Activated T-helper 2 cell treated with anti-CD3 and anti-CD28 coated beads, Interferon-gamma antibody, Interleukin-2, Interleukin-4, amounts not matched to agents 10 μg/mL and 5 μg/mL and 100 μg/mL, durations not matched to agents 14 hours and 24 hours and 36 hours (primary cell): ENCODE measurements around the gene ACP6. TPM values are rescaled to one million over a fixed set of nuclear protein-coding genes. Genes with fewer than 3 reads are reported as not detected.
A peak's percentile ranks its signal among the peaks of the same experiment; 100 is the strongest.

Experiments used
- DNase-seq: peaks from one replicate; pipeline ENCODE4 v3.0.0; 2021; ENCODE audit warnings: low spot score
- H3K27ac Mint-ChIP-seq: one replicate; pipeline ENCODE4 v1.8.0; 2021; ENCODE audit warnings: mixed read lengths
- H3K27me3 Mint-ChIP-seq: one replicate; pipeline ENCODE4 v1.8.0; 2021; ENCODE audit warnings: low read depth, mixed read lengths
- H3K36me3 Mint-ChIP-seq: one replicate; pipeline ENCODE4 v1.8.0; 2021; ENCODE audit warnings: low read depth, mixed read lengths
- H3K4me1 Mint-ChIP-seq: one replicate; pipeline ENCODE4 v1.8.0; 2021; ENCODE audit warnings: low read depth, mixed read lengths
- H3K4me3 Mint-ChIP-seq: one replicate; pipeline ENCODE4 v1.8.0; 2021; ENCODE audit warnings: low read depth, mild to moderate bottlenecking, moderate library complexity, mixed read lengths
- H3K9me3 Mint-ChIP-seq: one replicate; pipeline ENCODE4 v1.8.0; 2021; ENCODE audit warnings: mixed read lengths
- intact Hi-C: fragments of 100-400 bp; cut with micrococcal nuclease; formaldehyde crosslinking; loops from one replicate; pipeline ENCODE4 v1.15.1; 2023
- total RNA-seq: library from RNA; stranded (reverse); gene quantifications from 2 replicates; pipeline ENCODE4 v1.2.3, GENCODE V29; 2022

ACP6 gene
- total RNA-seq, 1 donor from 2014 or later, result 13.4 TPM

DNA sequence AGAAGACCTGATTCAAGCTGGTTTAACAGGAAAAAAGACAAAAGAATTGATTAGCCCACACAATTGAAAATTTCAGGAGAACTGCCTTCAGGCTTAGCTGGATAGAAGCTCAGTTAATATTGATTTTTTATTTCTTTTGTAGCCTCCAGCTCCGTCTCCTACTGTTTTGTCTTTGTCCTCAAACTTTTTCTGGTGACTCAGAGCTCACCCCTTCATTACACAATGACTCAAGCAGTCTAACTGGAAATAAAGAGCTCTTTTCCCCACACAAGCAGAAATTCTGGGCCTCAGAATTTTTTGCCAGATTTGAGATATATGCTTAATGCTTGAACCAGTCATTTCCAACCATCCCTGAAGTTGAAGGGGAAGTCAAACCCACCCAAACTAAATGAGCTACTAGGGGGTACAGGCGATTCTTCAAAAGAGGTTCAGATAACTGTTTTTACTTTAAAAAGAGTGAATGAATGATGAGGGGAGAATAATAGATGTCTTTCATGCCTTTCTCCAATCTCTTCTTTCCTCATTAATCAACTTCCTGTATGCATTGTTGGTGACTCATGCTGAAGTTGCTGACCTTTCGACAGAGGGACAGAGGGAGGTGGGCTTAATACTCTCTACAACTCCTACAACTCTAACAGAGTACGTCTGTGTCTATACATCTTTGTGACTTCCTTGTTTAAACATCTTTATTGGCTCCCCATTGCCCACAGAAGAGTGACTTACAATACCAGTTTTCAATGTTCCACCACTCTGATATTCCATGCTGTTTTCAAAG is 6.2 kb upstream of the ACP6 start:
- Mint-ChIP-seq H3K4me1 (no peaks in the 10 kb centered on the region), H3K27me3 (peaks cover 26% of the 10 kb centered on the region), H3K36me3 (no peaks in the 10 kb centered on the region), H3K4me3 (no peak overlapping the region), H3K9me3 (peaks cover 26% of the 10 kb centered on the region), H3K27ac (no peak overlapping the region)
- DNase-seq, result no peak
- intact Hi-C loops, result no loop called here

DNA sequence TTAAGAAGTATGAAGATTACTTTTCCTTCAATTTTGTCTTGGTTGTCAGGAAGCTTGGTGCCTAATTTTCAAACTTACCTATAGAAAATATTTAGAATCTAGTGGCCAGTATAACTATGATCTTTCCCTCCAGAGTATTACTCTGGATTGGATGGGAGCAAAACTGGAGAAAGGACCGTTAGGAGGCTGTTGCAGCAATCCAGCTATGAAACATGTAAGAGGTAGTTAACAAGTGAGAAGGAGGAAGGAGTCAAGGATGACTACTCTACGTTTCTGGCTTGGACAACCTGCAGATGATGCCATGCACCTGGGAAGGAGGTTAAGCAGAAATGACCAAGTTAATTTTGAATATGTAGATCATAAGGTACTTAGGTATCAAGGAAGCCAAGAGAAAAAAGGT is 3.5 kb upstream of the ACP6 start:
- peaks cover 26% of the 10 kb centered on the region for H3K27me3 Mint-ChIP-seq
- intact Hi-C loops, result no loop called here
- H3K4me1 Mint-ChIP-seq, result peaks cover 10% of the 10 kb centered on the region
- DNase-seq, result no peak
- H3K27ac Mint-ChIP-seq, result no peak overlapping the region
- H3K4me3 Mint-ChIP-seq, result no peak overlapping the region
- H3K36me3 Mint-ChIP-seq, result no peaks in the 10 kb centered on the region
- peaks cover 23% of the 10 kb centered on the region for H3K9me3 Mint-ChIP-seq

DNA sequence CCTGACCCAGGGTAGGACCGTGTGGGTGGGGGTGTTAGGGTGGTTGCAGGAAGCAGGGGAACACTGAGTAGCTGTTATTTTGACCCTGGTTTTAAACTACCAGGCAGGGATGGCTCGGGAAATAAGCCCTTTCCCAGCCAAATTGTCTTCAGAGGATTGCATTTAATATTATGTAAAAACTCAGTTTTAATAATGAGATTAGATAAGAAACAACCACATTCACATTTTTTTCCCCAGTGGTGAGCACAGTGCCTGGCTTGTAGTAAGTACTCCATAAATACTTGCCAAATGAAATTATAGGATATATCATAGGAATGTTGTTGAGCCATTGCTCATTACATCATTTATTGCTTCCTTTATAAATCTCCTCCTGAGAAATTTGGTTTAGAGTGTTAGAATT is 3.1 kb upstream of the ACP6 start:
- Mint-ChIP-seq H3K27ac (no peak overlapping the region), H3K36me3 (no peaks in the 10 kb centered on the region), H3K27me3 (peaks cover 26% of the 10 kb centered on the region), H3K9me3 (peaks cover 19% of the 10 kb centered on the region), H3K4me3 (no peak overlapping the region), H3K4me1 (peaks cover 14% of the 10 kb centered on the region)
- intact Hi-C loops, result no loop called here
- DNase-seq, result no peak

DNA sequence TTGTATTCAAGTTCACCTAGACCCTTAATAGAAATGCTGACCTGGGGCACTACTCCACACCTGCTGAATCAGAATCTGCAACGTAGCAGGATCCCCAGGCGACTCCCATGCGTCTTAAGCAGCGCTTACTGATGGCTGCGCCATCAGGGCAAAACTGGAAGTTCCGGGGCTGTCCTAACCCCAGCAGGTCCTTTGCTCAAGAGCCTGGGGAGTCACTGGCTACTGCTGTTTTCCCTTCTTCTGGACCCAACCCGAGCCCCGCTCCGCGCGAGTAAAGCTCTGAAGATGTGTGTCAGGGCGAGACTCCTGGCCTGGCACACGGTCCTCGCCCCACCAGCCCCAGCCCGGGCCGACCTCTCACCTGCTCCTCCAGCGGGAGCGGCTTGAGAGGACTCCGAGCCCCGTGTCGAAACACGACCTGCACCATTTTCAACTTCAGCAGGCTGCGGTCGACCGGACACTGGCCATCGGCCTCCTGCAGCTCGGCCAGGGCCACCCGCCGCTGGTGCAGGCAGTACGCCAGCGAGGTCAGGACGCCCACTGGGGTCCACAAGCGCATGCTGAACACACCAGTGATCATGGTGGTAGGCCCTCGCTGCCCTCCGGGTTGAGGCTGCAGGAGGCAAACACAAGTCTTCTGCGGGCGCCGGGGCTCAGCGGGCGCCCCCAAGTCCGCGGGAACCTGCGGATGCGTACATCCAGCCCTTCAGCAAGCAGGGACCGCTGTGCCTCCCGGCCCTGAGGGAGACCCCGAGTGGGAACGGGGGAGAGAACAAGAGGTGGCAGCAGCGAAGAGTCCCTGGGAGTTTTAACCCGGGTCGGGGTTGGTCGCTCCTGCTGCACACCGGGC is 630 bp downstream of the ACP6 start:
- DNase-seq, result peak; percentile 30
- H3K4me1 Mint-ChIP-seq, result peaks cover 15% of the 10 kb centered on the region
- H3K4me3 Mint-ChIP-seq, result peak overlapping the region; percentile 92
- peaks cover 18% of the 10 kb centered on the region for H3K27me3 Mint-ChIP-seq
- peak overlapping the region; percentile 78 for H3K27ac Mint-ChIP-seq
- H3K9me3 Mint-ChIP-seq, result no peaks in the 10 kb centered on the region
- H3K36me3 Mint-ChIP-seq, result no peaks in the 10 kb centered on the region
- intact Hi-C loops, result loop anchor here (1.0 to 2.0 kb wide), 2 partner anchors 23 to 71 kb away; no protein-coding TSS in a partner anchor

DNA sequence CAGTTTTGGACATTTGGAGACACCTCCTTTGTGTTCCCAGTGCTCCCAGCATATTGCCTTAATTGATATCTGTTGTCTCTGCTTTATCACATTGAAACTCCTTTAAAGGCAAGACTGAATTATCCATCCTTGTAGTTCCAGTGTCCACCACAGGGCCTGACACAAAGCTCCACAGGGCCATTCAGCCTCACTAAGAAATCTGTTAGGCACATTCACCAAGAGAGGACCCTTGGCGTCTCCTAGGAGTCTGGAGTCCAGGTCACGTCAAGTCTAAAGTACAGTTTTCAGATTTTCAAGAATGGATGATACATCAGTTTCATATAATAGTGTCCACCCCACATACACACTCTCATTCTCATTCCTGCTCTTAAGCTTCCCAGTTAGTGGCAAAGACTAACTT is 4.8 kb downstream of the ACP6 start:
- H3K27me3 Mint-ChIP-seq, result no peaks in the 10 kb centered on the region
- no peak overlapping the region for H3K4me3 Mint-ChIP-seq
- H3K27ac Mint-ChIP-seq, result no peak overlapping the region
- intact Hi-C loops, result no loop called here
- no peaks in the 10 kb centered on the region for H3K9me3 Mint-ChIP-seq
- H3K36me3 Mint-ChIP-seq, result peaks cover 4% of the 10 kb centered on the region
- H3K4me1 Mint-ChIP-seq, result peaks cover 31% of the 10 kb centered on the region
- DNase-seq, result no peak

DNA sequence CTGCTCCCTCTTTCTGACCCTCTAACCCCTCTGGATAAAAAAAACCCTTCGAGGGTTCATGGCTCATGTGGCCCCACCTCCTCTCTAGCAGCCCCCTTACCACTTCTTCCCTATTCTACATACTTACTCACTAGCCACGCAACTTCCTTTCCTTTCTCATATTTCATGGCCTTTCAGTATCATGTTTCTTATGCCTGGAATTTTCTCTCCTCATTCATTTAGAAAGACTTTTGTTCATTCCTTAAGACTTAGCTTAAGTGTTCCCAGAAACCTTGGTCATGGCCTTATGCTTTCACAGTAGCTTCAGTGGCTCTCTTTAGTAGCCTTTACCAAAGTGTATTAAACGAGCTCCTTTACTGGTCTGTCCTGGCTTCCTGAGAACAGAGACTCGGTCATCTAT is 6.1 kb downstream of the ACP6 start:
- H3K27me3 Mint-ChIP-seq, result no peaks in the 10 kb centered on the region
- intact Hi-C loops, result no loop called here

DNA sequence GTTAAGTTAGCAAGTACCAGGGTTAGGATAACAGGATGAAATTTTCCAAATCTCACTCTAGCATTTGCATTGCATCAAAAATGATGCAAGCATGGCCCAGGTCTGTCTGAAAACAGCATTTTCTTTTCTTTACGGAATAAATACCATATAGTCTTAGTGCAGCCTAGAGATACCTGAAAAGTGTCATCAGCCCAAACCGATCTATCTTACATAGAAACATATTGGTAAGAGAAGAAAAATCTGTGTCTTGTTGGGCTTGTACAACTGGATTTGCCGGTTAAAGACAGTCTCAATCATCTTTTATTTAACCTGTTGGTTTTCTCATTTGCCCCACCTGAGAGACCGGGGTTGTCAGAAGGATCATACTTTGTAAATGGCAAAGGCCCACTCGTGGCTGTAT is 15.8 kb downstream of the ACP6 start:
- Mint-ChIP-seq H3K9me3 (no peaks in the 10 kb centered on the region), H3K27ac (no peak overlapping the region), H3K4me3 (no peak overlapping the region), H3K27me3 (no peaks in the 10 kb centered on the region), H3K4me1 (peaks cover 5% of the 10 kb centered on the region), H3K36me3 (peaks cover 12% of the 10 kb centered on the region)
- intact Hi-C loops, result no loop called here
- DNase-seq, result no peak

More for the DNA sequence above, 6.1 kb downstream of the ACP6 start:
- no peak overlapping the region for H3K4me3 Mint-ChIP-seq
- H3K27ac Mint-ChIP-seq, result no peak overlapping the region
- H3K9me3 Mint-ChIP-seq, result no peaks in the 10 kb centered on the region
- H3K4me1 Mint-ChIP-seq, result peaks cover 27% of the 10 kb centered on the region
- DNase-seq, result no peak
- peaks cover 4% of the 10 kb centered on the region for H3K36me3 Mint-ChIP-seq

DNA sequence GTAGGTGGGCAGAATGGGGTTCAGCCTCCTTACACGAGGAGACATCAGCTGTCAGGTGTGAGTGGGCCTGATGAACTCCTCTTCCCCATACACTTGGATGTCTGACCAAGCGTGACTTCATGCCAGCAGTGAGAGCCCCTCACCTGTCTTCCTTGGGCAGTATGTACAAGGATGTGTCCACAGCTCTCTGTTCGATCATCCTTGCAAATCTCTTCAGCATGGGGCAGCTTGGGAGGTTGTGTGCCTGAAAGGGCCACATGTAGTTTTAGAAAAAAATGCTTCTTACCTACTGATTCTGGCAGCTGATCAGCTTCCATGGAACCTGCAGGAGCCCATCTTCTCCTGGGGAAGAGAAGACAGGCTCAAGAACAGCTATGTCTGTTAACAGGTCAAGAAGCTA is 18.0 kb downstream of the ACP6 start:
- DNase-seq, result no peak
- intact Hi-C loops, result no loop called here

DNA sequence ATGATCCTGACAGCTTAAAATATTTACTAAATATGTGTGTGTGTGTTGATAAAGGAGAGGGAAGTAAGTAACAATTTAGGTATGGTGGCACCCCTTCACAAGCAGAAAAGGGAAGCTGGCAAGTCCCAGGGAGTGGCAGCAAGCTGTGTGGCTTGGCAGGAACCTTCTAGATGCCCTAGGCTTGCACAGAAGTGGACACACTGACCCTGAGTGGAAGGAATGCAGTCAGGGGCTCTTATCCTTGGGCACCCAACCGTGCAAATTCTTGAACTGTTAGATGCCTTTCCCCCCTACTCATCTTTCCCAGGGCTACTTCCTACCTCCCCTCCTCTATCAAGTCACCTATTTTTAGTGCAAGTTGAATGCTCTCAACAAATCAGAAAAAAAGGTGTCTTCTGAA is 18.9 kb downstream of the ACP6 start:
- no peak for DNase-seq
- Mint-ChIP-seq H3K27me3 (no peaks in the 10 kb centered on the region), H3K27ac (no peak overlapping the region), H3K4me1 (peaks cover 31% of the 10 kb centered on the region), H3K4me3 (no peak overlapping the region), H3K36me3 (peaks cover 15% of the 10 kb centered on the region), H3K9me3 (no peaks in the 10 kb centered on the region)
- intact Hi-C loops, result no loop called here

More for the DNA sequence above, 18.0 kb downstream of the ACP6 start:
- Mint-ChIP-seq H3K27ac (no peak overlapping the region), H3K36me3 (peaks cover 15% of the 10 kb centered on the region), H3K9me3 (no peaks in the 10 kb centered on the region), H3K27me3 (no peaks in the 10 kb centered on the region), H3K4me3 (no peak overlapping the region), H3K4me1 (peaks cover 22% of the 10 kb centered on the region)

DNA sequence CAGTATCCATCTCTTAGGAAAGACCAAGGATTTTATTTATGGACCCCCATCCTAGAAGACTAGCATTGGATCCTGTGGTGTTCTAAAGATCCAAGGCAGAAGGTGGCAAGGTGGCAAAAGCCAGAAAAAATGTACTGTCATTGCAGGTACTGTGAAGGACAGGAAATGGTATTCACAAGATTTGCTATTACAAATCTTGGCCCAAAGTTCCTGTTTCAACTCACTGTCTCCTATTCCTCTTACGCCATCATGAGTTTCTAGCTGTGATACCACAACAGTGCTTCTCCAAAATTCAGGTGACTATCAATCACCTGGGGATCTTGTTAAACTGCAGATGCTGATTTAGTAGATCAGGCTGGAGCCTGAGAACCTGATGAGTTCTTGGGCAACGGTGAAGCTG is 21.4 kb downstream of the ACP6 start:
- H3K27ac Mint-ChIP-seq, result no peak overlapping the region
- H3K9me3 Mint-ChIP-seq, result no peaks in the 10 kb centered on the region
- intact Hi-C loops, result loop anchor here (5.0 kb wide), 1 partner anchor 52 kb away; no protein-coding TSS in a partner anchor
- no peak overlapping the region for H3K4me3 Mint-ChIP-seq
- peaks cover 22% of the 10 kb centered on the region for H3K36me3 Mint-ChIP-seq
- peaks cover 53% of the 10 kb centered on the region for H3K4me1 Mint-ChIP-seq
- DNase-seq, result no peak
- no peaks in the 10 kb centered on the region for H3K27me3 Mint-ChIP-seq

DNA sequence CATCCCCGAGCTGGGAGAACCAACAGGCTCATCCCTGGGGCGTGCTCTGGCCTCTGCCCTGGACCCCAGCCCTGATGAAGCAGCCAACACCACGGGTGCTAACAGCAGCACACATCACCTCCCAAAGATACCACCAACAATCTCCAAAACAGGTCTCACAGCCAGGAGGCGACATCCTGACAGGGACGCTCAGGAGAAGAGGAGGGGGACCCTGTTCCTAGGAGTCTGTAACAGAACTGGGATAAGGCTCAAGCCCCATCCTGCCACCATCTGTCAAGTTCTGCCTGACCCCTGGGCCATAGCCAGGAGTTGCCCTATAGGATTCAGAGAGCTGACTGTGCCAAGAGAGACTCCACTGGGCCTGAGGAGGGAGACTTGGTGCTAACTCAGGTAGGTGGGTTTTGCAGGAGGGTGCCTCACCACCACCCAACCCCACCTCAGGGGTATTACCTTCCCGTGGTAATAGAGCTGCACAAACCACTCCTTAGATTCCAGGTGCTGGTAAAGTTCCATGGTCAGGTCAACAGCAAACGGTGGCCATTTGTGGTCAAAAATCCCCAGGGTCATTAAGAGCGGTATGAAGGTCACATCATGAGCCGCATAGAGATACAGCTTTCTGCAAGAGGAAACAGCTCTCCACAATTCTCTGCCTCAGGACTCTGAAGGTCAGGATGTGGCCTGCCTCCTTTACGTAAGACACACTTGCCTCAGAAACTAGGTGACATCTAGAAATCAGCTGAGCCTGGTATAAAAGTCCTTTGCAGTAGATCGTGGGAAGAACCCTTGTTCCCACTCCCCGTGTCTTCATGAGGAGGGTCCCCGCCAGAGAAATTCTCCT is 22.3 kb downstream of the ACP6 start:
- intact Hi-C loops, result loop anchor here (5.0 kb wide), 1 partner anchor 51 kb away; no protein-coding TSS in a partner anchor
- Mint-ChIP-seq H3K4me1 (peaks cover 60% of the 10 kb centered on the region), H3K4me3 (peak overlapping the region; percentile 65), H3K27ac (peak overlapping the region; percentile 73), H3K27me3 (no peaks in the 10 kb centered on the region), H3K36me3 (peaks cover 28% of the 10 kb centered on the region), H3K9me3 (no peaks in the 10 kb centered on the region)
- no peak for DNase-seq

DNA sequence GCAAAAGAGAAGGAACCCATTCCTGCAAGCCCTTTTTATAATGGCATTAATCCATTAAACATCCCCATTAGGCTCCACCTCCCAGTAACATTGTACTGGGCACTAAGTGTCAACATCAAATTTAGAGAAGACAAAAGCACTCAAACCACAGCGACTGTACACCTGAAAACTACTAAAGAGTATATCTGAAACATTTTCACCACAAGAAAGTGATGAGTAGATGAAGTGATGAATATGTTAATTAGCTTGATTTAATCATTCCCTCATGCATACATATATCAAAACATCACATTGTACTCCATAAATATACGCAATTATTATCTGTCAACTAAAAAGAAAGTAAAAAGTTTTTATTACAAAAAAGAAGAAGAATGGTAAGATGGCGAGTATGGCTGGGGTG is 26.4 kb downstream of the ACP6 start:
- H3K27ac Mint-ChIP-seq, result no peak overlapping the region
- H3K9me3 Mint-ChIP-seq, result no peaks in the 10 kb centered on the region
- intact Hi-C loops, result loop anchor here (5.0 kb wide), 1 partner anchor 97 kb away; no protein-coding TSS in a partner anchor
- H3K4me1 Mint-ChIP-seq, result peaks cover 68% of the 10 kb centered on the region
- no peaks in the 10 kb centered on the region for H3K27me3 Mint-ChIP-seq
- peaks cover 20% of the 10 kb centered on the region for H3K36me3 Mint-ChIP-seq
- DNase-seq, result no peak
- H3K4me3 Mint-ChIP-seq, result no peak overlapping the region
